GM19043 (cell line): ENCODE data around the gene SMS.

Experiments
- ATAC-seq: cut with Tn5 transposase; IDR thresholded peaks from one replicate; pipeline ENCODE4 v1.9.1; 2021; ENCODE audit warnings: low read depth; ENCODE audit not compliant: unreplicated experiment

The SMS gene

GRCh38 chrX:22033818-22034217, 93.3 kb downstream of the SMS start:
- ATAC-seq = no peak

GRCh38 chrX:22035236-22035635, 94.7 kb downstream of the SMS start:
- ATAC-seq = no peak

DNA sequence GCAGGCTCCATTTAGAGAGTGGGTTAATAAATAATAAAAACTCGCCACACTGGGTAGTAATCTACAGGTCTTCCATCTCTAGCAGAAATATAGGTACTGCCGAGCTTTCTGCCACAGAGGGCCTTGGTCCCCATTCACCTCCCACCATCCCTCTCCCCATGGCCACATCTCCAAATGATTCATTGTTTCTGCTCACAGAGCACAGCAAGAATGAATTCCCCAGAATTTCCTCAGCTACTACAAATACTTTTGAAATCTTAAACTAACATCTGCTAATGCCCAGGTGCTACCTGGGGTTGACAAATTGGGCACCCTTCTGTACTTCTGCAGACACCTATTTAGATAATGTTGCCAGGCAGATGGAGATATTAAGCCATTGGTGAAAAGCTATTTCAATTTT, 96.7 kb downstream of the SMS start:
- no peak for ATAC-seq

- ATAC-seq = no peak
Measured at GRCh38 chrX:22037911-22038537, 97.5 kb downstream of the SMS start.

DNA sequence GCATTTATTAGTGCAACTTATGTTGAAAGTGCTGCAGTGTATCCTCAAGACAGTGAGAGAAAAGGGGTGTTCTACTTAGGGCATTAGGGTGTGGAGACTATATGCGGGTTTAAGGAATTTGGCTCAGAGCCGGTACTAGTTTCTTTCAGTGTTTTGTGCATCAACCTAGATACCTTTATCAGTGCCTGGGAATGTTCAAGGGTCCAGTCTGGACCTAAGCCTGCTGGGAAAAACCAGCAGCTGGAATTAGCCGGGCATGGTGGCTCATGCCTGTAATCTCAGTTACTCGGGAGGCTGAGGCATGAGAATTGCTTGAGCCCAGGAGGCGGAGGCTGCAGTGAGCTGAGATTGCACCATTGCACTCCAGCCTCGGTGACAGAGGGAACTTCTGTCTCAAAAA, 99.0 kb downstream of the SMS start:
- ATAC-seq = no peak

DNA sequence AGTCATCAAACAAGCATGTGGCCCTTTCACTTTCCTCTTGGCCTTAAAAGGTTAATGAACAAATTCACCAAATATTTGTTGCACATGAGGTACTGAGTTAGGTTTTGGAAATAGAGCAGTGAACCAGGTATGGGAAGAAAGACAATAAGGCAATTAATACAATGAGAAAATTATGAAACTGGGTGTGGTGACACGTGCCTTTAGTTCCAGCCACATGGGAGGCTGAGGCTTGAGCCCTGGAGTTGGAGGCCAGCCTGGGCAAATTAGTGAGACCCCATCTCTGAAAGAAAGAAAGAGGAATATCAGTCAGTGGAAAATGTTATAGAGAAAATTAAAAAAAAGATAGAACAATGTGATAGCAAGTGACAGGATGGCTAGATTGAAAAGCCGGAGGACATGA, 99.7 kb downstream of the SMS start:
- no peak for ATAC-seq

- ATAC-seq = no peak
Measured at GRCh38 chrX:22041907-22042530, 101.5 kb downstream of the SMS start.

GRCh38 chrX:22043872-22044271, 103.4 kb downstream of the SMS start:
- ATAC-seq = no peak
